Chondrocyte (in vitro differentiated cells): Measurements from ENCODE around the gene MPDZ. TPM values are rescaled to one million over a fixed set of nuclear protein-coding genes. Genes with fewer than 3 reads are reported as not detected.
A peak's percentile ranks its signal among the peaks of the same experiment; 100 is the strongest.

Source experiments
- DNase-seq: peaks from one replicate; pipeline ENCODE4 v3.0.0; 2021; ENCODE audit warnings: mixed read lengths, low spot score
- H3K27ac Mint-ChIP-seq: one replicate; pipeline ENCODE4 v1.8.0; 2021; ENCODE audit warnings: mild to moderate bottlenecking, moderate library complexity, mixed read lengths; ENCODE audit not compliant: unreplicated experiment
- H3K27me3 Mint-ChIP-seq: 2 replicates; pipeline ENCODE4 v1.8.0; 2021; ENCODE audit warnings: low read depth, mixed read lengths
- H3K36me3 Mint-ChIP-seq: 2 replicates; pipeline ENCODE4 v1.8.0; 2021; ENCODE audit warnings: low read depth, mixed read lengths
- H3K4me1 Mint-ChIP-seq: 2 replicates; pipeline ENCODE4 v1.8.0; 2021; ENCODE audit warnings: low read depth, mild to moderate bottlenecking, mixed read lengths
- H3K4me3 Mint-ChIP-seq: one replicate; pipeline ENCODE4 v1.8.0; 2021; ENCODE audit warnings: mild to moderate bottlenecking, moderate library complexity, mixed read lengths; ENCODE audit not compliant: unreplicated experiment
- H3K9me3 Mint-ChIP-seq: 2 replicates; pipeline ENCODE4 v1.8.0; 2021; ENCODE audit warnings: low read depth, mixed read lengths
- total RNA-seq: library from RNA; stranded (reverse); gene quantifications from 3 replicates; pipeline ENCODE4 v1.2.1, GENCODE V29; 2021
- TF ChIP-seq, protein P1 (sequence below): fragments of 200-600 bp; sonication (generic); IDR thresholded peaks from 2 replicates; pipeline ENCODE4 v1.5.0; 2021; ENCODE audit warnings: antibody characterized with exemption, mild to moderate bottlenecking, moderate library complexity

MPDZ gene
- total RNA-seq, 1 donor from 2014 or later: 42.5 TPM

- TF ChIP-seq, protein P1, sequence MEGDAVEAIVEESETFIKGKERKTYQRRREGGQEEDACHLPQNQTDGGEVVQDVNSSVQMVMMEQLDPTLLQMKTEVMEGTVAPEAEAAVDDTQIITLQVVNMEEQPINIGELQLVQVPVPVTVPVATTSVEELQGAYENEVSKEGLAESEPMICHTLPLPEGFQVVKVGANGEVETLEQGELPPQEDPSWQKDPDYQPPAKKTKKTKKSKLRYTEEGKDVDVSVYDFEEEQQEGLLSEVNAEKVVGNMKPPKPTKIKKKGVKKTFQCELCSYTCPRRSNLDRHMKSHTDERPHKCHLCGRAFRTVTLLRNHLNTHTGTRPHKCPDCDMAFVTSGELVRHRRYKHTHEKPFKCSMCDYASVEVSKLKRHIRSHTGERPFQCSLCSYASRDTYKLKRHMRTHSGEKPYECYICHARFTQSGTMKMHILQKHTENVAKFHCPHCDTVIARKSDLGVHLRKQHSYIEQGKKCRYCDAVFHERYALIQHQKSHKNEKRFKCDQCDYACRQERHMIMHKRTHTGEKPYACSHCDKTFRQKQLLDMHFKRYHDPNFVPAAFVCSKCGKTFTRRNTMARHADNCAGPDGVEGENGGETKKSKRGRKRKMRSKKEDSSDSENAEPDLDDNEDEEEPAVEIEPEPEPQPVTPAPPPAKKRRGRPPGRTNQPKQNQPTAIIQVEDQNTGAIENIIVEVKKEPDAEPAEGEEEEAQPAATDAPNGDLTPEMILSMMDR: no peak
- Mint-ChIP-seq H3K4me3 (no peak overlapping the region), H3K36me3 (no peaks in the 10 kb centered on the region), H3K27me3 (no peaks in the 10 kb centered on the region), H3K4me1 (peaks cover 35% of the 10 kb centered on the region), H3K27ac (peak overlapping the region; percentile 20), H3K9me3 (no peaks in the 10 kb centered on the region)
- no peak for DNase-seq
Observed at GRCh38 chr9:13284011-13284410, 4.5 kb upstream of the MPDZ start.

GRCh38 chr9:13282998-13283397, 3.5 kb upstream of the MPDZ start:
- no peak for DNase-seq
- peaks cover 38% of the 10 kb centered on the region for H3K4me1 Mint-ChIP-seq

DNA sequence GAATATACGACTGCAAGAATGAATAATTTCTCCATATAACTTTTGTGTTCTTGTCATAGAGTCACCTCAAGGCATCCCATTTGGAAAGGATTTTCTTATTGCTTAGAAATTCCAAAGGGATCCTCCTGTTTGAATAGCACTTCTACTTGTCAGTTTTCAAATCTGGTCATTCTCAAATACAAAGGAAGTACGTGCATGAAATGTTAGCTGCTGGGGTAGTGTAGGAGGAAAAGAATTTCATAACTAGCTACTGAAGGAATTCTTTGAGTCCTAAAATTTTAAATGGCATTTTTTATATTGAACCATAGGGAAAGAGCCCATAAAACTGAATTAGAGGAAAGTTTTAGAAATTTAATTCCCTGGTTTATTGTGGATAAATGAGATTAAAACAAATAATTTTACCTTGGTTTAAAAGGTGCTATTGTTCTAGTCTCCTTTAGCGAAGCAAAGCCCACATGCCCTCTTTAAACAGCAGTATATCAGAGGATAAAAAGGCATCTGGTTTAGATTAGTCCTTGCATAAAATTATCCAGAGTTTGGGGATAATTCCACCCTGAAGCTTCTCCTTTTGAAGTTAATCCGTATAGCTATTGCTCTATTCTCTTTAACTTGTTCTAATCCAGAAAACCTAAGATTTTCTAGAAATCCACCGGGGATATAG, 2.0 kb upstream of the MPDZ start:
- H3K4me1 Mint-ChIP-seq: peaks cover 51% of the 10 kb centered on the region
- H3K36me3 Mint-ChIP-seq: no peaks in the 10 kb centered on the region
- no peaks in the 10 kb centered on the region for H3K27me3 Mint-ChIP-seq
- H3K27ac Mint-ChIP-seq: no peak overlapping the region
- no peaks in the 10 kb centered on the region for H3K9me3 Mint-ChIP-seq
- H3K4me3 Mint-ChIP-seq: no peak overlapping the region
- TF ChIP-seq, protein P1: no peak
- no peak for DNase-seq

More at GRCh38 chr9:13282998-13283397, 3.5 kb upstream of the MPDZ start:
- TF ChIP-seq, protein P1: no peak
- H3K27me3 Mint-ChIP-seq: no peaks in the 10 kb centered on the region
- H3K9me3 Mint-ChIP-seq: no peaks in the 10 kb centered on the region
- H3K4me3 Mint-ChIP-seq: no peak overlapping the region
- peak overlapping the region; percentile 65 for H3K27ac Mint-ChIP-seq
- no peaks in the 10 kb centered on the region for H3K36me3 Mint-ChIP-seq

GRCh38 chr9:13278368-13279246, 885 bp downstream of the MPDZ start:
- TF ChIP-seq, protein P1: peak; percentile 67
- H3K4me3 Mint-ChIP-seq: peak overlapping the region; percentile 93
- DNase-seq: no peak
- H3K9me3 Mint-ChIP-seq: peaks cover 6% of the 10 kb centered on the region
- no peaks in the 10 kb centered on the region for H3K36me3 Mint-ChIP-seq
- peaks cover 67% of the 10 kb centered on the region for H3K4me1 Mint-ChIP-seq
- H3K27ac Mint-ChIP-seq: peak overlapping the region; percentile 98
- no peaks in the 10 kb centered on the region for H3K27me3 Mint-ChIP-seq

DNA sequence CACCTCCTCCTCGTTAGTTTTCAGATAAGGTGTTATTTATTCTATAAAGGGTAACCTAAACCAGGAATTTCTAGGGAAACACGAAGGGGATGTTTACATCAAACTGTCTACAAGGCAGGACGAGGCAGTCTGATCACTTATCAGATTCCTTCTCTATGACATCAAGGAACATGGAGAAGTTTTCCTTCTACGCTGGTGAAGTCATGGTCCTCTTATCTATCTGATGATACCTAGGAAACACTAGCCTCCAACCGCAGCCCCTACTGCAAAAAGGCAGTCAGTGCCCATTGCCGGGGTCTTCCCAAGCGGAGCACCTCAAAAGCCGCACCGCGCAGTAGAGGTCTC, 1.5 kb downstream of the MPDZ start:
- Mint-ChIP-seq H3K27ac (peak overlapping the region; percentile 98), H3K9me3 (peaks cover 6% of the 10 kb centered on the region), H3K4me3 (peak overlapping the region; percentile 93), H3K27me3 (no peaks in the 10 kb centered on the region), H3K4me1 (peaks cover 61% of the 10 kb centered on the region), H3K36me3 (no peaks in the 10 kb centered on the region)
- DNase-seq: no peak
- TF ChIP-seq, protein P1: no peak
